ENCODE data around the gene NACC2.
"Not testable (repeated sequence)": the region's sequence is repeated elsewhere in the genome, so short reads cannot be mapped to it uniquely, and the experiment has no call there.

Gene NACC2

DNA sequence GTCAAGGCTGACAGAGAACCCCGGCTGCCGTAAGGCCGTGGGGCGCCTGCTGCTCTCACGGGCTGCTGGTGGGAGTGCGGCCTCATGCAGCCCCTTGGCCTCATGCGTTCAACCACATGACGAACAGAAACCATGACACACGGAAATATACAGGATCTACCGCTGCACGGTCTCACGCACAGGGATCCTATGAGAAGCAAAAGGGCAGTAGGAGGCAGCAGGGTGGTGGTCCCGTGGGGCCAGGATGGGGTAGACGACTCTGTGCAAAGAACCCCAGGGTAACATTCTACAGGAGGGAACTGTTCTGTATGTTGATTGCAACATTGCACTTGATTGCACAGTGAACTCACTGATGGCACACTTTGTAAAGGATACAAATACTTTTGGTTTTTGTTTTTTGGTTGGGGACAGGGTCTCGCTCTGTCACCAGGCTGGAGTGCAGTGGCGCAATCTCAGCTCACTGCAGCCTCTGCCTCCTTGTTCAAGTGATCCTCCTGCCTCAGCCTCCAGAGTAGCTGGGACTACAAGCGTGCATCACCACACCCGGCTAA is 51.6 kb downstream of the NACC2 start:
- no peak for DNase-seq

DNA sequence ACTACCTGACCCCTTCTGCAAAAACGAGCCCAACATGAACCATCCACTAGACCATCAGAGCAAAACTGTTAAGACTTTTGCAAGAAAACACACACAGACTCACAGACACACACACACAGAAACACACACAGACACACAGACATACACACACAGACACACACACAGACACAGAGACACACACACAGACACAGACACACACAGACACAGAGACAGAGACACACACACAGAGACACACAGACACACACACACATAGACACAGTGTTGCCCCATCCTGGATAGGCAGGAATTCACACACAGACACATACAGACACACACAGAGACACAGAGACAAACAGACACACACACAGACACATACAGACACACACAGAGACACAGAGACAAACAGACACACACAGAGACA is 52.5 kb downstream of the NACC2 start:
- no peak for DNase-seq

DNA sequence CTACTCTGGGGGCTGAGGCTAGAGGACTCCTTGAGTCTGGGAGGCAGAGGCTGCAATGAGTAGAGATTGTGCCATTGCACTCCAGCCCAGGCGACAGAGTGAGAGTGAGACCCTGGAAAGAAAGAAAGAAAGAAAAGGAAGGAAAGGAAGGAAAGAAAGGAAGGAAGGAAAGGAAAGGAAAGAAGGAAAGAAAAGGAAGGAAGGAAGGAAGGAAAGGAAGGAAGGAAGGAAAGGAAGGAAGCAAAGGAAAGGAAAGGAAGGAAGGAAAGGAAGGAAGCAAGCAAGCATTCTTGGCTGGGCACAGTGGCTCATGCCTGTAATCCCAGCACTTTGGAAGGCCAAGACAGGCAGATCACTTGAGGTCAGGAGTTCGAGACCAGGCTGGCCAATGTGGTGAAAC is 54.2 kb downstream of the NACC2 start:
- DNase-seq: not testable (repeated sequence)

DNA sequence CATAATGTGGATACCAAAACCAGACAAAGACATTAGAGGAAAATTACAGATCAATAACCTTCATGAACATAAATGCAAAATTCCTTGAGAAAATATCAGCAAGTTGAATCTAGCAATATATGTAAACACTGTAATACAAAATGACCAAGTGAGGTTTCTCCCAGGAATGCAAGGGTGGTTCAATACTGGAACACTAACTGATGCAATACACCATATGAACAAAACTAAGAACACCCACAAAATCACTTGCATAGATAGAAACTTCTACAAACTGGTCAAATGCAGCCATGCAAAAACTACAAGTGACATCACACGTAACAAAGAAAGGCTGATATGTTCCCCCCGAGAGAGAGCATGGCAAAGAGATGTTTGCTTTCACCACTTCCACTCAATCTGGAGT is 55.6 kb downstream of the NACC2 start:
- DNase-seq: no peak

DNA sequence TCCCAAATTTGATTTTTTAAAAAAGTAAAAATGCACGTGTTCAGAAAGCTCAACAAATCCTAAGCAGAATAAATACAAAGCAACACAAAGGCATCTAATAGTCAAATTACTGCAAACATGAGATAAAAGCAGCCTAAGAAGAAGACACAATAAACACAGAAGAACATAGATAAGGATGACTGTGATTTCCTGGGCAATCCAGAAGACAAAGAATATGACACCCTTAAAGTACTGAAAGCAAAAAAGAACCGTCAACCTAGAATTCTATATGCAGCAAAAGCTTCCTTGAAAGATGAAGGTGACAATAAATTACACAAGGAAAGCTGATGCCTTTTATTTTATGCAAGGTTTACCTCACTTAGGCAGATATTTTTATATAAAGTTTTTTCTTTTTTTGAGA is 58.2 kb downstream of the NACC2 start:
- DNase-seq: no peak

DNA sequence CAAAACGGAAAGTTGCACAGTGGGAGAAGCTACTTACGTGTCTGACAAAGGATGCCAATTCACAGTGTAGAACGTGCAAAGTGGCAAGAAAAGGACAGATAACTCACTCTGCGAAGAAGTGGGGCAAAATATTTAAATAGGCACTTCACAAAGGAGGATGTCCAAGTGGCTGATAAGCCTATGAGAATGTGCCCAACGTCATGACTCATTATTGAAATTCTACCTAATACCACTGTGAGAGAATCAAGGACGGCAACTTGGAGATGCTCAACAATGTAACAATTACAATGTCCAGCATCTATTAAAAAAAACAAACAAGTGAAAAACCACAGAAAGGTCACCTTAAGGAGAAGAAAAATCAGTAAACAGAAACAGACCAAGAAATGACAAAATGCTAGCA is 59.0 kb downstream of the NACC2 start:
- no peak for DNase-seq

DNA sequence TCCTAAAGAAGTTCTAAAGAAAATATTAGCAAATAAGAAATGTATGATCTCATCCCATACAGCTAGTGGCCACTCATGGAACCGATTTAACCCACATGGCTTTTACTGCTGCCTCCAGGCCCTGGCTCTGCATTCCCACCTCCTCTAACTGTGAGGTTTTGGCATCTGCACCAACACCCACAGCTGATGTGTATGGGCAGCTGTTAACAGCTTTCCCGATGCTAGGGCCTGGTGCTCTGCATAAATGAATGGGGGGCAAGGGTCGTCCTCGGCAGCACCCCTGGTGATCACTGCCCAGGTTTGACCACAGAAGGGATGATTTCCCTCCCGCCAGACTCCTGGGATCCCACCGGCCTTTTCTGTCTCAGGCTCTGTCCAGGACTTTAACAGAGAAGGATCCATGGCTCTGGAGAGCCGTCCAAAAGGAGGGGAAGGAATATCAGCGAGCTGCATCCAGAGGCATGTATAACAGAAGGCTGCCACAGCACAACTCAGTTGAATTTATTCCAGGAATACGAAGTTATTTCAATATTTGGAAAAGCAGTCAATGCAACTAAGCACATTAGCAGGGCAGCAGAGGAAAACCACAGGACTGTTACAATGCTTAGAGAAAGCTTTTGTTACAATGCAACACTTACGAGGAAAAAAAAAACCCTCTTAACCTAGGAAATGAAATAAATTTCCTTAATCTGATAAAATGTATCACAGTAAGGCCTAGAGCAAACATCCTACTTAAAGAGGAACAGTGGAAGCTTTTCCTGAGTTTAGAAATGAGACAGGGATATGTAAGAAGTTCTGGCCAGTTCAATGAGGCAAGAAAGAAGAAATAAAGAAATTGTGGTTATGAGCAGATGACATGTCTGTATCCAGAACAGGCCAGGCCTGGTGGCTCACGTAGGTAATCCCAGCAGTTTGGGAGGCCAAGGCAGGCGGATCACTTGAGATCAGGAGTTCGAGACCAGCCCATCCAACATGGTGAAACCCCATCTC is 63.1 kb downstream of the NACC2 start:
- no peak for DNase-seq

DNA sequence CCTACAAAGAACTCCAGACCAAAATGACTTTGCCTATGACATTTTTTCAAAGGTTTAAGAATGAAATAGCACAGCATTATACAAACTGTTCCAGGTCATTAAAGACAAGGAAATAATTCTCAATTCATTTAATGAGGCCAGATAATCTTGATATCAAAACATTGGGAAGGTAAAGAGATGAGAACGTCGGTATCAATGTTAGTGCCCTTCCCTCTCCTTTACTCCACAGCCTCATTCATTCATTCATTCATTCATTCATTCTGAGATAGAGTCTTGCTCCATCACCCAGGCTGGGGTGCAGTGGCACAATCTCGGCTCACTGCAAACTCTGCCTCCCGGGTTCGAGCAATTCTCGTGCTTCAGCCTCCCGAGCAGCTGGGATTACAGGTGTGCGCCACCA is 64.0 kb downstream of the NACC2 start:
- DNase-seq: no peak

DNA sequence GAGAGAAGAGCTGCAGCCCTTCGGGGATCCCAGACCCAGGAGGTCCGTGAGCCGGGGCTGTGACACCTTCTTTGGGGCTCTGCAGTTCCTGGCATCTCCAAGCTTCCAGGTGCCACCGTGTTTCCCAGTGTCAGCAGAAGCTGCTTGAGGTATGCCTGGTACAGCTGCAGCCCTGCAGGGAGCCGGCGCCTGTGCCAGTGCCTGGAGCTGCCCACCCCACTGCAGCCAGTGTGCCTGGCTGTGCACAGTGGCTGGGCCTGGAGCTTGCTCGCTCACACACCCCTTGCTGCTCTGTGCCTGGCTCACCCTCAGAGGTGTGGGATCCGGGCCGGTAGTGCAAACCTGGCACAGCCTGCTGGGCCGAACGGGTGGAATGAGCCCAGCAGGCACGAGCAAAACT is 65.5 kb downstream of the NACC2 start:
- no peak for DNase-seq

DNA sequence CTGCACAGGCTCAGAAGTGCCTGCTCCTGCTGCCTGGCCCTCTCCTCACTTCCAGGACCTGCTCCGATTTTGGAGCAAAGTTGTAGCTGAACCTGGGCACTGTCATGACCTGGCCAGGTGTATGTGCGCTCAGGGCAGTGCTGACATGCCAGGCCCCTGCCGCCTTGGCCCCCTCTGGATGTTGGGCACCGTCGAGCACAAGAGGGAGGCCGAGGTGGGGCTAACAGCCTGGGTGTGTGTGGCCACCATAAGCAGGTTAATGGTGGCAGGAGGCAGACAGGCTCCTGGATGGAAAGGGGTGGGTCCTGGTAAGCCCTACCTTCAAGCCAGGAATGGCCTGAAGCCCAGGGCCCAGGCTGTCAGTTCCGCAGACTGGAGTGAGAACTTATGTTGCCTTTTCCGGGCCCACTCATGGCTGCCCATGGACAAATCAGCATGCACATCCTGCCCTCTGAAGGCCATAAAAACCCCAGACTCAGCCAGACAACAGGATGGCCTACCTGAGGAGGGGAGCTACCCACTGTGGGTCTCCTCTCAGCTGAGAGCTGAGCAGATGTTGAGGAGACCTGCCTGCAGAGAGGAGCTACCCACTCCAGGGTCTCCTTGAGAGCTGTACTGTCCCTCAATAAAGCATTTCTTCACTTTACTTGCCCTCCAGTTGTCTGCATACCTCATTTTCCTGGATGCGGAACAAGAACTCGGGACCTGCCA is 66.2 kb downstream of the NACC2 start:
- DNase-seq: no peak

DNA sequence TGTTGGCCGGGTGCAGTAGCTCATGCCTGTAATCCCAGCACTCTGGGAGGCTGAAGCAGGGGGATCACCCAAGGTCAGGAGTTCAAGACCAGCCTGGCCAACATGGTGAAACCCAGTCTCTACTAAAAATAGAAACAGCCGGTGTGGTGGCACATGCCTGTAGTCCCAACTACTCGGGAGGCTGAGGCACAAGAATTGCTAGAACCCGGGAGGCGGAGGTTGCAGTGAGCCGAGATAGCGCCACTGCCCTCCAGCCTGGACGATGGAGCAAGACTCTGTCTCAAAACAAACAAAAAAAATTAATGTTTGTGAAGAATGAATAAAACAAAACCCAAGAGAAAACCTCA is 68.2 kb downstream of the NACC2 start:
- not testable (repeated sequence) for DNase-seq

DNA sequence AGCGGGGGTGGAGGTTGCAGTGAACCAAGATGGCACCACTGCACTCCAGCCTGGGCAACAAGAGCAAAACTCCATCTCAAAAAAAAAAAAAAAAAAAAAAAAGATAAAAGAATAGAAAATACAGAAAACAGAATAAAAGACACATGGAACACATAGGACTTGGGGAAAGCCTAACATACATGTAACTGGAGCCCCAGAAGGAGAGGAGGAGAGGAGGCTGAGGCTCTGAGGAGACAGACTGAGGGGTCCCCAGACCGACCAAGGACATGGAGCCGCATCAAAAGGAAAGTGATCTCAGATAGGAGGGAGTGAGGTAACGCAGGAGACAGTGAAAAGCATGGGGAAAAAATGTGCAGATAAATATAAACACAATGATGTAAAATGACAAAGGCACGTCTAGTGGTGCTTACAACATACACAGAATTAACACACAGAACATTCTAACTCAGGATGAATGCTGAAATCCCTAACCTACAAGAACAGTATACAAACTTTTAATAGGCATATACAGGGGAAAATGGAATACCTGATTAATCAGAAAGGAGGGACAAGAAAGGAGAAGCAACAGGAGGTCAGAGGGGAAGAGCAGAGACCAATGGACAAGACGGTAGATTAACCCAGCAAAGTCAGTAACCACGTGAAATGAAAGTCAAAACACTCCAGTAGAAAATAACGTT is 68.7 kb downstream of the NACC2 start:
- DNase-seq: no peak

DNA sequence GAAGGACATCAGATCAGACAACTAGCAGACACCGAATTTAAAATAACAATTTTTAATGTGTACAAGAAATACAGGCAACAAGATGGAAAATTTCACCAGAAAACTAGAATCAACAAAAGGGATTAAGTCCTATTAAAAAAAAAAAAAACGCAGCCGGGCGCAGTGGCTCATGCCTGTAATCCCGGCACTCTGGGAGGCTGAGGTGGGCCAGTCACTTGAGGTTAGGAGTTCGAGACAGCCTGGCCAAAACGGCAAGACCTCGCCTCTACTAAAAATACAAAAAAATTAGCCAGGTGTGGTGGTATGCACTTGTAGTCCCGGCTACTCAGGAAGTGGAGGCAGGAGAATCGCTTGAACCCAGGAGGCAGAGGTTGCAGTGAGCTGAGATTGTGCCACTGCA is 69.6 kb downstream of the NACC2 start:
- no peak for DNase-seq

DNA sequence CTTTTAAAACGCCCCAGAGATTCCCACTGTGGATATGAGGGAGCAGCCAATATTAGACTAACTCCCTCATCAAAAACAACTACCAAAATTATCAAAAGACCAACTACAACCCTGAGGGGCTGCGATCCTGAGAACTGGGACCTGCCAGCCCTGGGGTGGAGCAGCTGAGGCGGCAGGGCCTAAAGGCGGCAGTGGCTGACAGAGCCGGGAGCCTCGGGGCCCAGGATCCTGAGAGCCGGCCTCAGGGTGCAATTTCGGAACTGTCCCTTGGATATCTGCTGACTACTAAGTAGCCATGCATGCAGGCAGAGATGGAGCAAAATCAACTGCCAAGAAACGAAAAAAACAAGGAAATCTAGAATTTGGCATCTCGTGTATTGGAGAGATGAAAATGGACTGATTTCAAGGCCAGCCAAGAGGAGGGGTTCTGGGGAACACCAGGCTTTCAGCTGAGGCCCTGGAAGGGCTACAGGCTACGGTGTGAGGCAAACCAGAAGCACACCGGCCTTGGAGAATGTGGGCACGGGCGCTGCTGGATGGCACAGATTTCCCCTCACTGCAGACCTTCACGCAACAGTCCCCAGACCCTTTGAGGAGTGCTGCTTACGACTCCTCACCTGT is 70.3 kb downstream of the NACC2 start:
- DNase-seq: no peak

DNA sequence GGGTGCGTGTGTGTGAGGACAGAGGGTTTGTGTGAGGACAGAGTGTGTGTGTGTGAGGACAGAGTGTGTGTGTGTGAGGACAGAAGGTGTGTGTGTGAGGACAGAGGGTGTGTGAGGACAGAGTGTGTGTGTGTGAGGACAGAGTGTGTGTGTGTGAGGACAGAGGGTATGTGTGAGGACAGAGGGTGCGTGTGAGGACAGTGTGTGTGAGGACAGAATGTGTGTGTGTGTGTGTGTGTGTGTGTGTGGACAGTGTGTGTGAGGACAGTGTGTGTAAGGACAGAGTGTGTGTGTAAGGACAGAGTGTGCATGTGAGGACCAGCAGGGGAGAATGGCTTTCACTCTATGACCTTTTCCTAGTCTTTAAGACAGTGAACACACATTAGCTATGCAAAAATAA is 70.8 kb downstream of the NACC2 start:
- no peak for DNase-seq

DNA sequence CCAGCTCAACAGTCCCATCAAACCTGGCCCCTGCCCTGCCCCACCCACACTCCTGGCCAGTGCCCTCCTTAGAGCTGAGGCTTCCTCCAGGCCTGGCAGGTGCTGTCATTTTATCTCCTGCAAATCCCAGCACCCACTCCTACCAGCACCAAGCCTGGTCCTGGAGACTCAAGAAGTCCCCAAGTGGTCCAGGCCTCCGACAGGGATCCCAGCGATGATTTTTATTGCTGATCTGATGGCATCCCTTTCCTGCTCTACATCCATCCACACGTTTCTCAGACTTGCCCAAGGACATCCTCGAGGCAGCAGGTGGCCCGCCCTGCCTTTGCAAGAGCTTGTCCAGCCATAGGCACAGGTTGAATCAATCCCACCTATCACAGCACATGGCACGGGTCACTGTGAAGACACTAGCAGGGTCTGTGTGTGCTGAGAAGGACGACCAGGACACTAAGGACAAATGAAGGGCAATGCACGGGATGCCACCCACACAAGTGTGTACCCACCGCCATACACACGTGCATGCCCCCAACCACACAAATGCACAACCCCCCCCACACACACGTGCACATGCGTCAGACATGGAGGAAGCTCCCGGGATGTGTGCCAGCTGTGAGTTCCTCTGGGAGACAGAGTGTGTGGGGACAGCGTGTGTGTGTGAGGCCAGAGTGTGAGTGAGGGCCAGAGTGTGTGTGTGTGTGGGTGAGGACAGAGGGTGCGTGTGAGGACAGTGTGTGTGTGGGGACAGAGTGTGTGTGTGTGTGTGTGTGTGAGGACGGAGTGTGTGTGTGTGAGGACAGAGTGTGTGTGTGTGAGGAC is 71.5 kb downstream of the NACC2 start:
- no peak for DNase-seq

DNA sequence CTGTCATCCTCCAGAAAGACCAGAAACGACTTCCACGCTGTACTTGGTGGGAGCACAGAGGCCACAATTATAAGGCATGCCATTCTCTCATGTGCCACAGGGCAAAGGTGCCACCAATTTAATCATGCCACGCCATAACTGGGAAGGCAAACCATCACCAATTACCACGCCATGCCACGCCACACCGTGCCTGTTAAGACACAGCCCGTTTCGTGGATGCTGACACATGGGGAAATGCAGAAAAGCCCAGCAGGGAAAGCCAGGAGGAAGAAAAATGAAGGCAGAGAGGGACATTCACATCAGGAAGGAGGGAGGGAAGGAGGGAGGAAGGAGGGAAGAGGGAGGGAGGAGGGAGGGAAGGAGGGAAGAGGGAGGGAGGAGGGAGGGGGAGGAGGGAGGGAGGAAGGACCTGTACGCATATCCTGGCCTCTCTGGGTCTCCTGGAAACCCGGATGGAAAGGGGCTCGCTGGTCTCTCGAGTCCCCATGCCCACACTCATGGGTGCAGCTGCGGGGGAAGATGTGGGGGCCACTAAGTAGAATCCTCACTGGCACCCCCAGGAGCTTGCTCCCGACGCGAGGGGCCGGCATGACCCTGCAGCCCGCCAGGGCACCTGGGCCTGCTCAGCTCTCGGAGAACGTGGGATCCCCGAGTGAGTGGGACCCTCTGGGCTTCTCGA is 72.2 kb downstream of the NACC2 start:
- no peak for DNase-seq

DNA sequence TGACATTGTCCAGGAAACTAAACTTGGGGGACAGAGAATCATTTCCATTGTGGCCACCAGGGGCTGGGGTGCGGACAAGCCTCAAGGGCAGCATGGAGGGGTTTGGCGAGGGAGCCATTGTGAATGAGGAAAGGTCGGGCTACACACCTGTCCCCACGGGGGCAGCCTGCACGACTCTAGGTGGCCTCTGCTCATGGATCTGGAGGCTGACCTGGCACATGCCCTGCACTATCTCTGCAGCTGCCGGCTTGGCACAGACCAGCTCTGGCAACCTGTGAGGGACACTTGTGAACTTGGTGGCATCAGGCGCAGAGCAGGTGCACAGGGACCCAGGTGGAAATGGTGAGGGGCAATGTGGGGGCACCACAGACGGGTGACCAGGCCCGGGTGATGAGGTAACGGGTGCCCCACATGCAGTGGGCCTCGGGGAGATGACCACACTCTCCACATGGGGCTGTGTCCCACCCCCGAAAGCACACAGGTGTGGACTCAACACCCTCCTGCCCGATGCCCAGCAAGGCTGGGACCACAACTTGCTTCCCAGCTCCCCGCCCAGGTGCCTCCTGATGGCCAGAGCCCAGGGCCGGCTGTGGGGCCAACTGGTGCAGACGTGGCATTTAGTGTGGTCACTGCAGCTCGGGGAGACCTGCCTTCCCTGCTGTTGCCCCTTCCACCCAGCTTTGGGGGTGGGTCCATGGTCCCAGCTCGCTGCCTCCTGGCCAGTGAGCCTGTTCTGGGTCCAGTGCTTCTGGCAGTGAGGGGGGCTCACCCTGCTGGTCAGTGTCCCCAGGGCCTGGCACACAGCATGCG is 73.0 kb downstream of the NACC2 start:
- no peak for DNase-seq

DNA sequence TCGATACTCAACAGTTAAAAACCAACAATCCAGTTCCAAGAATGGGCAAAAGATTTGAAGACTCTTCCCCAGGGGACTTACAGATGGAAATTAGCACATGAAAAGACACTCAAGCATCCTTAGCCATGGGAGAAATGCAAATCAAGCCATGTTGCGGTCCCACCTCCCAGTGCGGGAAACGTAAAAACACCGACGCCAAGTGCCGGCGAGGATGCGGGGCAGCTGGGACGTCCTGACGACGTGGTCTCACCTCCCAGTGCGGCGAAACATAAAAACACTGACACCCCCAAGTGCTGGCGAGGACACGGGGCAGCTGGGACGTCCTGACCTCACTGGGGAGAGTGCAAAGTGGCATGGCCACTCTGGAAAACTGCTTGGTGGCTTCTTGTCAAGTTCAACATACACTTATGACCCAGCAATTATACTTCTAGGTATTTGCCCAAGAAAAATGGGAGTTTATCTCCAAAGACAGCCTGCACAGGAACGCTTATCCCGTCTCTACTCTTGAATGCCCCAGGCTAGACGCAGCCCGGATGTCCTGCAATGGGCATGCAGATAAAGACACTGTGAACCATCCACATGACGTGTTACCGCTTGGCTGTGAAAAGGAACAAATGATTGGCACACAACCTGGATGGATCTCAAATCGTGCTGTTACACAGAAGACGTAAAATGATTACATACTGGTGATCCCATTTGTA is 73.8 kb downstream of the NACC2 start:
- DNase-seq: no peak

DNA sequence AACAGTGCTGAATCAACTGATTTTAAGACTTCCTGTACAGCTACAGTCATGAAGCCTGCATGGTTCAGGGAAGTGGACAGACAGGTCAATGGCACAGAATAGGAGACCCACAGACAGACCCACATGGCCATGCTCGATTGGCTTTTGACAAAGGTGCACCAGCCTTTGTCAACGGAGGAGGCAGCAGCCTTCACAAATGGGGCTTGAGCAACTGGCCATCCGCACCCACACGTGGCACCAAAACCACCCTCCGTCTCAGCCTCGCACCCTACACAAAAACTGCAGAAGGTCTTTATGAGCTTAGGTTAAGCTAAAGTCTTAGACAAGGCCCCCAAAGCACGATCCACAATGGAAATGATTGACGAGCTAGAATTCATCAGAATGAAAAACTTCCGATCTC is 74.4 kb downstream of the NACC2 start:
- DNase-seq: no peak

All from NCI-H2029 treated with DMSO at 0.1 percent for 48 hours (cell line).